Common myeloid progenitor, CD34-positive (primary cell): ENCODE data around the gene IFNG-AS1.

Experiments used
- CTCF ChIA-PET: fragments of 350-600 bp; sonication (Branson Sonifier 250); formaldehyde crosslinking; loops from one replicate; lab custom pipeline; 2021; ENCODE audit warnings: antibody characterized with exemption; lab: Charles Lee
- POLR2A ChIA-PET: fragments of 350-600 bp; sonication (Branson Sonifier 250); formaldehyde crosslinking; loops from one replicate; lab custom pipeline; 2021; ENCODE audit warnings: antibody characterized with exemption; lab: Charles Lee
- DNase-seq, 3 donors: peaks; one replicate each; pipeline versions ENCODE4 v3.0.0 to v3.0.0-alpha.2; 2013
- H3K27ac ChIP-seq, 2 experiments: 1 replicate in 1 of 2; 2 replicates in 1 of 2; pipeline ENCODE4 v1.7.0; 2013; ENCODE audit warnings: inconsistent platforms in 2 of 2, low read length in 2 of 2, mild to moderate bottlenecking in 2 of 2, low read depth in 1 of 2, moderate library complexity in 1 of 2; ENCODE audit not compliant: severe bottlenecking in 2 of 2, insufficient read depth in 1 of 2, poor library complexity in 1 of 2
- H3K27me3 ChIP-seq, 5 experiments: replicated peaks in 2 of 5; 1 replicate in 3 of 5; 2 replicates in 2 of 5; pipeline versions ENCODE4 v1.6.1 to v1.7.0; 2013; ENCODE audit warnings: low read length in 4 of 5, mild to moderate bottlenecking in 2 of 5, moderate library complexity in 2 of 5, inconsistent platforms in 1 of 5; ENCODE audit not compliant: insufficient read depth in 5 of 5, control insufficient read depth in 4 of 5
- H3K36me3 ChIP-seq, 4 experiments: 1 replicate in 2 of 4; 2 replicates in 2 of 4; pipeline versions ENCODE4 v1.6.1 to v1.7.0; 2013; ENCODE audit warnings: low read length in 3 of 4, control low read depth in 1 of 4, mild to moderate bottlenecking in 1 of 4; ENCODE audit not compliant: control insufficient read depth in 4 of 4, insufficient read depth in 4 of 4
- H3K4me1 ChIP-seq, 4 experiments: 1 replicate in 3 of 4; 2 replicates in 1 of 4; pipeline versions ENCODE4 v1.6.1 to v1.7.1; 2013; ENCODE audit warnings: low read length in 3 of 4, mild to moderate bottlenecking in 3 of 4, control low read depth in 1 of 4, inconsistent platforms in 1 of 4, moderate library complexity in 1 of 4; ENCODE audit not compliant: control insufficient read depth in 4 of 4, insufficient read depth in 4 of 4; ENCODE audit errors: control extremely low read depth in 1 of 4
- H3K4me3 ChIP-seq, 7 experiments: 1 replicate in 4 of 7; 2 replicates in 3 of 7; pipeline versions ENCODE4 v1.5.1 to v1.7.0; 2013; ENCODE audit warnings: mild to moderate bottlenecking in 7 of 7, low read length in 6 of 7, moderate library complexity in 6 of 7, inconsistent platforms in 2 of 7, low read depth in 2 of 7, control low read depth in 1 of 7; ENCODE audit not compliant: insufficient read depth in 4 of 7, control insufficient read depth in 1 of 7; ENCODE audit errors: extremely low read depth in 1 of 7
- H3K9me3 ChIP-seq, 5 experiments: 1 replicate in 4 of 5; 2 replicates in 1 of 5; pipeline versions ENCODE4 v1.6.1 to v1.7.1; 2013; ENCODE audit warnings: low read length in 4 of 5, mild to moderate bottlenecking in 2 of 5, inconsistent platforms in 1 of 5, low read depth in 1 of 5, moderate library complexity in 1 of 5; ENCODE audit not compliant: control insufficient read depth in 4 of 5, insufficient read depth in 2 of 5; ENCODE audit errors: control extremely low read depth in 1 of 5
- WGBS: methylation state at CpG from one replicate; pipeline ENCODE4 v1.1.5; 2013; ENCODE audit not compliant: insufficient coverage; 5-methylcytosine and 5-hydroxymethylcytosine counted together

The IFNG-AS1 gene

DNA sequence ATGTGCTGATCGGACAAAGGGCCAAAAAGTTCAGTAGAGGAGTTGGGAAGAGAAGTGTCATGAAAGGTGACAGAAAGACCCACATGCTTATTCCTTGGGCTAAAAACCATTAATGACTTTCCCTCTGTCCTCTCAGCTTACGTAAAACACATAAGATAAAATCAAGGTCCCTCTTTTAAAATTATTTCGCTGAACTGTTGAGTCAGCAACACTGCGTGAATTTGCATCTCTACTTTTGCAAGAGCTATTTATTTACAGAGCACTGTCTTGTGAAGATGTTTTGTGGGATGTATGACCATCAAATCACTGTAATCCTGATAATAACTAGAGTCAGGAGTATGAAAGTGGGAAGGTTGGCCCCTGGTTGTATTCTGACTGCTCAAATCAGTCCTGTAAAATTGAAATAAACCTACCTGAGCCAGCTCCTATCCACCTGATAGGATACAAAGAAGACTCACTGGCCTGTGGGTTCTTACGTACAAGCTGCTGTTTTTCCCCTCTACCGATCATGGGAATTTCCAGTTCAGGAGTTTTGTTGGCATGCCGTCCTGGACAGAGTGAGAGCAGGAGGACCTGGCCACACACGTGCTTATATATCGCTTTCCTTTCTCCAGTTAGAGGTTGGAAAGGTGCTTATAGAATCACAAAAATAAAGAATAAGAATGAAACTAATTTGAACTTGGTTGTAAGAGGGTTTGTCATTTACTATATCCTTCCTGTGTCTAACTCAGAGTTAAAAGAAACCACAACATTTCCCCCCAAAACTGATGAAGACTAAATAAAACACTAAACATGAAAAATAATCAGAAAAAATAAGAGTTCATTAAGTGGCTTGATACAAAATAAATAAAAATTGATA is 42.9 kb downstream of the IFNG-AS1 start:
- POLR2A ChIA-PET, result no interaction called here
- CTCF ChIA-PET, result no interaction called here
- no peaks in the 10 kb centered on the region for H3K27me3 ChIP-seq
- no peak overlapping the region for H3K27ac ChIP-seq
- H3K9me3 ChIP-seq, result no peaks in the 10 kb centered on the region
- no peaks in the 10 kb centered on the region for H3K36me3 ChIP-seq
- H3K4me1 ChIP-seq, result peaks cover 0 to 5% (median 4%) of the 10 kb centered on the region in 4 experiments
- DNase-seq, result no peak
- WGBS, result 100% methylated on average over 2 of the region's 9 CpGs
- H3K4me3 ChIP-seq, result no peak overlapping the region

DNA sequence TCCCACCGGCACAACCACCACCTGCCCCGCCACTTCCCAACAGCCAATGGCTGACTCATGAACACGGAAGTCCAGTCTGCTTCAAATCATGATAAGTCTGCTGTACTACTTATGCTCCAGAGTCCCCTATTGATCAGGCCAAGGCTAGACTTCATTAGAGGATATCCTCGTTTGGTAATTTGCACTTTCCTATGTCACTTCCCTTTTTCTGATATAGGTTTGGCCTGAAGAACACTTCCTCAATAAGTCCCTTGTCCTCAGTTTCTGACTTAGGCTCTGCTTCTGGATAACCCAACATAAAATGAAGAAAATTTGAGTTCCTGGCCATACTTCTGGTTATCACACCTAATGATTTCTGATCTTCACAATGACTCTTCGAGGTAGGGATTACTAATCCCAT is 45.3 kb downstream of the IFNG-AS1 start:
- H3K9me3 ChIP-seq, result no peaks in the 10 kb centered on the region
- POLR2A ChIA-PET, result no interaction called here
- H3K27ac ChIP-seq, result no peak overlapping the region
- DNase-seq, result peak in 1 of 3 donors; percentile 3
- CTCF ChIA-PET, result no interaction called here
- no peaks in the 10 kb centered on the region for H3K27me3 ChIP-seq
- H3K4me3 ChIP-seq, result no peak overlapping the region
- peaks cover 0 to 5% (median 4%) of the 10 kb centered on the region in 4 experiments for H3K4me1 ChIP-seq
- WGBS, result 95% methylated on average over 4 of the region's 5 CpGs
- no peaks in the 10 kb centered on the region for H3K36me3 ChIP-seq

DNA sequence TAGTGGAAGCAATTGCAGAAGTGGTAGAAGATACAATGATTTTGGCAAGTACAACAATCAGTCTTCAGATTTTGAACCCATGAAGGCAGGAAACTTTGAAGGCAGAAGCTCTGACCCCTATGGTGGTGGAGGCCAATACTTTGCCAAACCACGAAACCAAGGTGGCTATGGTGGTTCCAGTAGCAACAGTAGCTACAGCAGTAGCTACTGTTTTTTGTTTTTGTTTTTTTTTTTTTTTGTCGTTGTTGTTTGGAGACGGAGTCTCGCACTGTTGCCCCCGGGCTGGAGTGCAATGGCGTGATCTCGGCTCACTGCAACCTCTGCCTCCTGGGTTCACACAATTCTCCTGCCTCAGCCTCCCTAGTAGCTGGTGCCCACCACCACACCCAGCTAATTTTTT is 47.4 kb downstream of the IFNG-AS1 start:
- no CpG with 5 or more reads among the region's 7 CpGs for WGBS
- no peak overlapping the region for H3K27ac ChIP-seq
- ChIA-PET POLR2A (no interaction called here), CTCF (no interaction called here)
- no peak for DNase-seq
- peaks cover 0 to 5% (median 4%) of the 10 kb centered on the region in 4 experiments for H3K4me1 ChIP-seq
- no peaks in the 10 kb centered on the region for H3K27me3 ChIP-seq
- no peaks in the 10 kb centered on the region for H3K9me3 ChIP-seq
- no peaks in the 10 kb centered on the region for H3K36me3 ChIP-seq
- H3K4me3 ChIP-seq, result no peak overlapping the region

DNA sequence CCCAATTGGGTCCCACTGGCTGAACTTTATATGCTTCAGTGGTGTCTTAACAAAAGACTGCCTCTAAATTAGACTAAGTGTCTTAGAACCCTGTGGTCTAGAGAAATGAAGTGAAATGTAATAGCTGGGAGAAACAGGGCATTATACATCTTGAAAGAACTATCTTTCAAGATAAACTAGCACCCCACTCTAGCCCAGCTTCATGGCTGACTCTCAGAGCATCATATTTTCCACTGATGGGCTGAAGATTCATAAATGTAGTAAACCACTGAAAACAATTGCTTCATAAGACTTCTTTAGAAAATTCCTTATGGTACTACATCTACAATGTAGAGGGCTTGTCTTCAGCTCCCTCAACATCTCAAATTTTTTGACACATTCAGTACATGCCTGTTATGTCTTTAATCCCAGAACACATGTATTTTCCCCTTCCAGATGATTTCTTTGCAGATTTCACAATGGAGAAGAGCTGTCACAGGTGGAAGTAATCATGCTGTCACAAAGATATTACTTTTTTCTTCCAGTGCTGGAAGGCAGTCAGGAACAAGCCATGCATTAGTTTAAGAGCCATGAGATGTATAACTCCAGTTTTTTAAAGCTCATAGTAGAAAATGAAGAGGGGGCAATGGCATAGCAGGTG is 48.5 kb downstream of the IFNG-AS1 start:
- H3K36me3 ChIP-seq, result no peaks in the 10 kb centered on the region
- no peak overlapping the region for H3K27ac ChIP-seq
- H3K9me3 ChIP-seq, result no peaks in the 10 kb centered on the region
- ChIA-PET CTCF (interaction anchor here (1.3 to 2.4 kb wide), 3 partner anchors 9 to 20 kb away, joined by 3 to 7 read pairs (median 4); no protein-coding TSS in a partner anchor), POLR2A (no interaction called here)
- peaks cover 0 to 3% (median 0%) of the 10 kb centered on the region in 4 experiments for H3K4me1 ChIP-seq
- H3K27me3 ChIP-seq, result no peaks in the 10 kb centered on the region
- DNase-seq, result no peak
- H3K4me3 ChIP-seq, result no peak overlapping the region

DNA sequence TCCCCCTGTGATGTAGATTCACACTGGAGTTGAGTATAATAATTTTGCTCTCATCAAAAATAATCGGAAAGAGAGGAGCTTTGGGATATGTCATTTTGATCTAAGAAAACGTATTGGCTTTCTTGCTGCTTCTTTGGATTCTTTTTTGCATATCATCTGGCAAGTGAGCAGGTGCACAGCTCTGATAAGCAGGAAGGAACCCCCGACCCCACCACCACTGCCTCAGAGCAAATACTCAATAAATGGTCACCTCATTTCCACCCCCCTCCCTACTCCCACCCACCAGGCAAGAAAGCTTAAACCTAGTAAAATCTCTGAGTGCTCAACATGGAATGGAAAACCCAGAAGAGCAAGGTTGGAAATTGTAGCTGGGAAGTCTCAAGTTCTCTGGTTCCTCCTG is 49.4 kb downstream of the IFNG-AS1 start:
- Histone ChIP-seq H3K36me3 (no peaks in the 10 kb centered on the region), H3K27ac (no peak overlapping the region), H3K9me3 (no peaks in the 10 kb centered on the region), H3K4me1 (peaks cover 0 to 3% (median 0%) of the 10 kb centered on the region in 4 experiments), H3K4me3 (no peak overlapping the region), H3K27me3 (no peaks in the 10 kb centered on the region)
- no CpG with 5 or more reads among the region's 3 CpGs for WGBS
- peak in 2 of 3 donors; percentile 39 to 56 for DNase-seq
- ChIA-PET CTCF (interaction anchor here (1.2 to 2.4 kb wide), 4 partner anchors 10 to 120 kb away, joined by 3 to 7 read pairs (median 6); no protein-coding TSS in a partner anchor), POLR2A (no interaction called here)

DNA sequence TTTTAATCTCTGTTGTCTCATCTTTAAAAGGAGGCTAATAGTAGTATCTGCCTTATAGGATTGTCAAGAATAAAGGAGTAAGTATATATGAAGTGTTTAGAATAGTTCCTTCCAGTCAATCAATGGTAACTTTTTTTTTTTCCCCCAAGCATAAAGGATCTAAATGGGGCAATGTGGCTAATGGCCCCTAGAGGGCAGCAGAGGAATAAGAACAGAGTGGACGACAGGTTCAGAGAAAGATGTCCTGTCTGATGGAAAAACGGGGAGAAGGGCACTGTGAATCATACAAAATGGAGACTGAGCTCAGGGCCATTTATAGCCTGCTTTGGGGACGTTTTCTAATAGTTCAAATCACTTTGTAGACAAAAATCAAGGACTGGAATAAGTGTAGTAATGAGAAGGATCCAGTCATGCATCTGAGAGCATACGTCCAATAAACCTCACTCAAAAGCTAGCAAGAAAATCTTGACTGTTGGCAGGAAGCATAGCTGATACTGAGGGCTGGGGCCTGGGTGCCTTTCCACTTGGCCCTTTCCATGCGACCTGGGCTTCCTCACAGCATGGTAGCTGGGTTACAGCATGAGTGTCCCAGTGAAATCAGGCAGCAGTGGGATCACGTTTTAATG is 51.3 kb downstream of the IFNG-AS1 start:
- WGBS, result 35% methylated on average over 4 of the region's 6 CpGs

More for the DNA sequence above, 51.3 kb downstream of the IFNG-AS1 start:
- Histone ChIP-seq H3K36me3 (no peaks in the 10 kb centered on the region), H3K4me1 (peaks cover 0 to 3% (median 0%) of the 10 kb centered on the region in 4 experiments), H3K9me3 (no peaks in the 10 kb centered on the region), H3K27ac (no peak overlapping the region), H3K4me3 (no peak overlapping the region), H3K27me3 (no peaks in the 10 kb centered on the region)
- DNase-seq, result peak; percentile 60 to 81 (median 72)
- CTCF ChIA-PET, result interaction anchor here (0.6 to 2.2 kb wide), 9 partner anchors 10 to 1297 kb away, joined by 3 to 7 read pairs (median 3); no protein-coding TSS in a partner anchor
- POLR2A ChIA-PET, result no interaction called here
